Neural cell (in vitro differentiated cells): ENCODE measurements around the gene ITPRIP.

Experiments
- CTCF ChIP-seq: fragments of 450-650 bp; IDR thresholded peaks from 2 replicates; pipeline ENCODE4 v1.5.1; 2014; ENCODE audit warnings: antibody characterized with exemption, mild to moderate bottlenecking, moderate library complexity; ENCODE audit not compliant: poor library complexity, severe bottlenecking
- EP300 ChIP-seq: fragments of 450-650 bp; conservative IDR thresholded peaks from 2 replicates; pipeline ENCODE4 v1.6.1; 2014; ENCODE audit warnings: antibody characterized with exemption, mild to moderate bottlenecking, moderate library complexity; ENCODE audit not compliant: poor library complexity, severe bottlenecking
- EZH2 ChIP-seq: fragments of 200-600, 300-800 bp; shearing (Covaris generic), sonication (generic); IDR thresholded peaks from 2 replicates; pipeline ENCODE4 v1.6.1; 2014; ENCODE audit warnings: antibody characterized with exemption, low read length, borderline replicate concordance, mild to moderate bottlenecking; ENCODE audit not compliant: insufficient read depth, poor library complexity, severe bottlenecking
- MXI1 ChIP-seq: fragments of 450-650 bp; conservative IDR thresholded peaks from 2 replicates; pipeline ENCODE4 v1.6.1; 2014; ENCODE audit warnings: antibody characterized with exemption, mild to moderate bottlenecking; ENCODE audit not compliant: poor library complexity, severe bottlenecking
- POLR2AphosphoS5 ChIP-seq: IDR thresholded peaks from 2 replicates; pipeline ENCODE4 v1.6.1; 2012
- RAD21 ChIP-seq: fragments of 450-650 bp; conservative IDR thresholded peaks from 2 replicates; pipeline ENCODE4 v1.6.1; 2014; ENCODE audit warnings: antibody characterized with exemption, mild to moderate bottlenecking, moderate library complexity
- REST ChIP-seq: IDR thresholded peaks from 2 replicates; pipeline ENCODE4 v1.6.1; 2012; ENCODE audit warnings: borderline replicate concordance
- SMC3 ChIP-seq: fragments of 450-650 bp; conservative IDR thresholded peaks from 2 replicates; pipeline ENCODE4 v1.6.1; 2014; ENCODE audit warnings: antibody characterized with exemption, mild to moderate bottlenecking, moderate library complexity; ENCODE audit not compliant: poor library complexity
- TAF1 ChIP-seq: IDR thresholded peaks from 2 replicates; pipeline ENCODE4 v1.6.1; 2012; ENCODE audit warnings: low read depth

GRCh38 chr10:104297697-104298660 is 40.3 kb downstream of the ITPRIP start:
- TF ChIP-seq CTCF: no peak
- no peak for TF ChIP-seq EP300
- TF ChIP-seq EZH2: no peak
- no peak for TF ChIP-seq REST
- TF ChIP-seq POLR2AphosphoS5: no peak
- TF ChIP-seq TAF1: no peak
- TF ChIP-seq SMC3: no peak
- TF ChIP-seq RAD21: no peak
- TF ChIP-seq MXI1: no peak
